ENCODE results near the gene CDK6. TPM values are rescaled to one million over a fixed set of nuclear protein-coding genes. Genes with fewer than 3 reads are reported as not detected.

CDK6 gene
- total and polyA plus RNA-seq, 9 of the 15 experiments (the other 6 are each of a cell fraction or from before 2014, with no cell fraction given), result 7.6 to 109 (median 44.4) TPM

DNA sequence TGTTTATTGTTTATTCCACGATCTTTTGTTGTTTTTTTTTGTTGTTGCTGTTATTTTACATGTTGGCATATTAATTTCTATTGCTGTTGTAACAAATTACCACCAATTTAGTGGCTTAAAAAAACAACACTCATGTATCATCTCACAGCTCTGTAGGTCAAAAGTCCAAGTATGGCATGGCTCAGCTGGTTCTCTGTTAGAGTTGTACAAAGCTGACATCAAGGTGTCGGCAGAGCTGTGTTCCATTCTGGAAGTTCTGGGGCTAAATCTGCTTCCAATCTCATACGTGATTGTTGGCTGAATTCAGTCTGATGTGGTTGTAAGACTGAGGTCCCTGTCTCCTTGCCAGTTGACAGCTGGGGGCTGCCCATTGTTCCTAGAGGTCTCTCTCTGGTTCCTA lies 186.0 kb downstream of the CDK6 start:
- 82% methylated on average over 3 of the region's 3 CpGs for WGBS (ENCODE audit: insufficient coverage, low coverage, missing lambda C conversion rate)
- in situ Hi-C loops (cut with MboI), result no loop called here
- no peaks in the 10 kb centered on the region for H3K27me3 ChIP-seq (ENCODE audit: control insufficient read depth in 2 of 2, insufficient read depth in 2 of 2, low read length in 2 of 2)
- H3K9me1 ChIP-seq (ENCODE audit: control insufficient read depth, insufficient read depth, low read length), result no peaks in the 10 kb centered on the region
- ATAC-seq, result no peak
- POLR2A ChIA-PET, result interaction anchor here (0.7 kb wide), 1 partner anchor 14 kb away, joined by 3 read pairs; no protein-coding TSS in a partner anchor
- H3K27ac ChIP-seq (ENCODE audit: extremely low read depth, low read depth, low read length), result no peak overlapping the region
- CTCF ChIA-PET (ENCODE audit: low intra/inter-chr PET ratio), result no interaction called here
- intact Hi-C loops (cut with micrococcal nuclease), result no loop called here
- no peak overlapping the region for H3K9ac ChIP-seq (ENCODE audit: insufficient read depth in 1 of 2, low read depth in 2 of 2, low read length in 2 of 2)
- no peak for FAIRE-seq
- peaks cover 11% of the 10 kb centered on the region; the same call in 1 of the 3 replicates for H3K36me3 ChIP-seq (ENCODE audit: control insufficient read depth, insufficient read depth, low read length)
- no peaks in the 10 kb centered on the region for H3K4me1 ChIP-seq (replicated peaks in 1 of 2; ENCODE audit: control insufficient read depth in 2 of 2, insufficient read depth in 2 of 2, low read length in 2 of 2)
- H3K79me2 ChIP-seq (ENCODE audit: control insufficient read depth, insufficient read depth, low read length), result no peaks in the 10 kb centered on the region
- DNase-seq (ENCODE audit: extremely low read depth in 1 of 4, low spot score in 3 of 4), result no peak
- H3K4me3 ChIP-seq, result no peak overlapping the region
- no peaks in the 10 kb centered on the region for H4K20me1 ChIP-seq (replicated peaks; ENCODE audit: control insufficient read depth, insufficient read depth, low read length)
- no peak overlapping the region for H2AFZ ChIP-seq (ENCODE audit: low read depth, low read length)
- BruUV-seq (replicated peaks), result no TSS peak
- H3K9me3 ChIP-seq (replicated peaks; ENCODE audit: control insufficient read depth, insufficient read depth, low read depth, low read length), result no peaks in the 10 kb centered on the region
- no peak overlapping the region for H3K4me2 ChIP-seq (ENCODE audit: insufficient read depth, low read length)
- TF ChIP-seq YBX1 (IDR thresholded peaks at IDR 0.05), result no peak
- TF ChIP-seq, protein P1, sequence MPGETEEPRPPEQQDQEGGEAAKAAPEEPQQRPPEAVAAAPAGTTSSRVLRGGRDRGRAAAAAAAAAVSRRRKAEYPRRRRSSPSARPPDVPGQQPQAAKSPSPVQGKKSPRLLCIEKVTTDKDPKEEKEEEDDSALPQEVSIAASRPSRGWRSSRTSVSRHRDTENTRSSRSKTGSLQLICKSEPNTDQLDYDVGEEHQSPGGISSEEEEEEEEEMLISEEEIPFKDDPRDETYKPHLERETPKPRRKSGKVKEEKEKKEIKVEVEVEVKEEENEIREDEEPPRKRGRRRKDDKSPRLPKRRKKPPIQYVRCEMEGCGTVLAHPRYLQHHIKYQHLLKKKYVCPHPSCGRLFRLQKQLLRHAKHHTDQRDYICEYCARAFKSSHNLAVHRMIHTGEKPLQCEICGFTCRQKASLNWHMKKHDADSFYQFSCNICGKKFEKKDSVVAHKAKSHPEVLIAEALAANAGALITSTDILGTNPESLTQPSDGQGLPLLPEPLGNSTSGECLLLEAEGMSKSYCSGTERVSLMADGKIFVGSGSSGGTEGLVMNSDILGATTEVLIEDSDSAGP (CRISPR knock-in tag; IDR thresholded peaks at IDR 0.05), result no peak
- no peak for TF ChIP-seq L3MBTL2 (IDR thresholded peaks at IDR 0.05)
- TF ChIP-seq E4F1 (CRISPR knock-in tag; IDR thresholded peaks at IDR 0.05; ENCODE audit: borderline replicate concordance), result no peak
- no peak for TF ChIP-seq CREBBP (IDR thresholded peaks at IDR 0.05; ENCODE audit: low read depth, low read length)
- no peak for TF ChIP-seq ZBTB40 (IDR thresholded peaks at IDR 0.05)
- TF ChIP-seq ZBTB40 (CRISPR knock-in tag; IDR thresholded peaks at IDR 0.05), result no peak
- TF ChIP-seq MED1 (CRISPR knock-in tag; IDR thresholded peaks at IDR 0.05; ENCODE audit: borderline replicate concordance), result no peak

Measured in K562 (cell line).